Gastroesophageal sphincter (tissue), 4 donors: ENCODE measurements around the gene SNX9. TPM values are rescaled to one million over a fixed set of nuclear protein-coding genes. Genes with fewer than 3 reads are reported as not detected.

ENCODE experiments used
- ATAC-seq: fragments of 150-250 bp; one replicate; pipeline ENCODE4 v1.9.1; 2016; ENCODE audit warnings: mild to moderate bottlenecking, moderate library complexity
- H3K27ac ChIP-seq, 4 donors: fragments of 200-600 bp; sonication (generic) in 3 of 4; 1 replicate in 3 of 4; 2 replicates in 1 of 4; pipeline ENCODE4 v1.5.1; 2016 to 2019
- H3K27me3 ChIP-seq: fragments of 200-600 bp; sonication (generic); one replicate; pipeline ENCODE4 v1.5.1; 2019
- H3K36me3 ChIP-seq, 2 donors: fragments of 200-600 bp; sonication (generic); one replicate each; pipeline ENCODE4 v1.5.1; 2019; ENCODE audit warnings: control low read depth in 1 of 2
- H3K4me1 ChIP-seq, 3 donors: fragments of 200-600 bp; sonication (generic); 1 replicate in 2 of 3; 2 replicates in 1 of 3; pipeline ENCODE4 v1.5.1; 2016 to 2019; ENCODE audit warnings: control low read depth in 2 of 3
- H3K4me3 ChIP-seq, 2 donors: fragments of 200-600 bp; sonication (generic); one replicate each; pipeline ENCODE4 v1.5.1; 2019; ENCODE audit warnings: mild to moderate bottlenecking in 1 of 2, moderate library complexity in 1 of 2
- H3K9me3 ChIP-seq, 3 donors: fragments of 200-600 bp; sonication (generic); one replicate each; pipeline ENCODE4 v1.5.1; 2017 to 2019; ENCODE audit warnings: control low read depth in 2 of 3
- EP300 ChIP-seq: sonication (generic); formaldehyde crosslinking; IDR thresholded peaks from one replicate; pipeline ENCODE4 v1.6.1; 2017; ENCODE audit warnings: antibody characterized with exemption, mild to moderate bottlenecking
- POLR2A ChIP-seq, 2 donors: fragments of 450-650 bp; IDR thresholded peaks; one replicate each; pipeline ENCODE4 v1.6.1; 2017; ENCODE audit warnings: antibody characterized with exemption in 2 of 2, mild to moderate bottlenecking in 2 of 2, moderate library complexity in 1 of 2
- POLR2AphosphoS5 ChIP-seq: sonication (generic); formaldehyde crosslinking; IDR thresholded peaks from one replicate; pipeline ENCODE4 v1.6.1; 2017; ENCODE audit warnings: antibody characterized with exemption
- WGBS, 2 donors: methylation state at CpG; one replicate each; pipeline ENCODE4 v1.1.5; 2018; ENCODE audit warnings: low coverage in 1 of 2; 5-methylcytosine and 5-hydroxymethylcytosine counted together
- total RNA-seq, 4 donors: library from RNA; depleted of rRNA; stranded (reverse); fragments of >200 nt; gene quantifications; one replicate each; pipeline ENCODE4 v1.1.0, GENCODE V29; 2016
- TF ChIP-seq, protein P1 (sequence below), 4 experiments: fragments of 200-600 bp in 2 of 4; fragments of 450-650 bp in 2 of 4; sonication (generic) in 1 of 4; IDR thresholded peaks; one replicate each; pipeline ENCODE4 v1.5.1; 2017 to 2019; ENCODE audit warnings: antibody characterized with exemption in 4 of 4, mild to moderate bottlenecking in 2 of 4, moderate library complexity in 2 of 4

SNX9 gene
- total RNA-seq, 4 donors from 2014 or later, result 68.3 to 101 (median 85.0) TPM

DNA sequence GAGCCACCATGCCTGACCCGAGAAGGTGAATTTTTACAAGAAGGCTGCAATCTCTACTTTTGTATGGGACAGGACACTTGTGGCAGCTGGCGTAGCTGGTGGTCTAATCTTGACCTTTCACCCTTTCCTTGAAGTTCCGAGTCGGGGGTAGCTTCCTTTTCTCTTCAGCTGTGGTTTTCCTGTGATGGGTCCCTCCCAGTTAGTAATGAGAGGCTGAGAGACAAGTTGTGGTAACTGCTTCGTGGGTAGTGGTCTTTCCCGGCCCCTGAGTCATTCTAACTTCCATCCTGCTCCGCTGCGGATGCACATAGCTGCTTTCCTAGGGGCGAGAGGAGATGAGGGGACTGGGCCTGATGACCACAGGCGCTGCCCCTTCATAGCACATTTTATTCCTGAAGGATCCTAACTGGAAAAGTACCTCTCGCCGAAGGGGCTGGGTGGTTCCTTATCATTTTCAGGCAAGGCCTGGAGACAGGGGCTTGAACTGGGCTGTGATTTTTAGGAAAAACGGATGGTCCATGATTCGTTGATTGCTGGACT lies 161.7 kb downstream of the SNX9 start:
- Histone ChIP-seq H3K4me1 (peaks cover 0 to 76% (median 13%) of the 10 kb centered on the region in 3 donors), H3K4me3 (no peak overlapping the region), H3K36me3 (no peaks in the 10 kb centered on the region), H3K9me3 (no peaks in the 10 kb centered on the region), H3K27me3 (no peaks in the 10 kb centered on the region), H3K27ac (peak overlapping the region in 3 of 4 donors; percentile 74 to 92 (median 88))
- ATAC-seq, result no peak
- TF ChIP-seq POLR2A (IDR thresholded peaks at IDR 0.05), result no peak
- WGBS, 2 donors, result 70 to 74% methylated on average over 2 to 8 of the region's 14 CpGs

DNA sequence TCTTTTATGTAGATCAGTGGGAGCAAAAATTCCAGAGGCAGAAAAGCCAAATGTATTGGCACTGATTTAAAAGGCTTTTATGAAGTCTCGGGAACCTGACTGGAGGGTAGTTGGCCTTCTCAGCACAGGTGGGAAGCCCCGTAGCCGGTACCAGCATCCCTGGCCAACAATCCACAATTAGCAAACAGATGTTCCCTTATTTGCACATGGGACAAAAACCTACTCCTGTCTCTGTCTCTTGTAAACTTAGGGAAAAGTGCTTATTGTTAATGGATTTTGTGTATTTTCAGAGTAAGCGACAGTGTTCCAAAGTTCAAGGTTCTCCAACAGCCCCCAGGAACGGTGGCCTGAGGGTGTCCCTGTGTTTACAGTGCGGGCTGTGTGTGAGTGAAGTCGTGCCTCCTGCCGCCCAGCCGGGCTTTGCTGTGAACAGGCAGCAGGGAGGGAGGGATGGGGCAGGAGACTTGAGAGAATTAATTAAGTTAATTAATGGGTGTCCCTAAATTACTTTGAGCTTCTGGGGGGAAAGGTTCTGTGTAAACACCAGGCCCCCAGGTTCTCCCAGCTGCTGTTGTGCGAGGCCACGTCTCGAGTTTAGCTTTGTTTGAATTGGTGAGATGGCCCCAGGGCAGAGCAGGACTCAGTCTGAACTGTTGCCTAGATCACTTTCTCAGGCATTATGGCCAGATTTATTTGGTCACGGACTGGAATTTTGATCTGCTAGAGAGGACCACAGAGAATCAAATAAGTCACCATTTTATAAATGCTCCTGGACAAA lies 162.5 kb downstream of the SNX9 start:
- no peak overlapping the region for H3K4me3 ChIP-seq
- TF ChIP-seq EP300, result no peak
- TF ChIP-seq, protein P1, sequence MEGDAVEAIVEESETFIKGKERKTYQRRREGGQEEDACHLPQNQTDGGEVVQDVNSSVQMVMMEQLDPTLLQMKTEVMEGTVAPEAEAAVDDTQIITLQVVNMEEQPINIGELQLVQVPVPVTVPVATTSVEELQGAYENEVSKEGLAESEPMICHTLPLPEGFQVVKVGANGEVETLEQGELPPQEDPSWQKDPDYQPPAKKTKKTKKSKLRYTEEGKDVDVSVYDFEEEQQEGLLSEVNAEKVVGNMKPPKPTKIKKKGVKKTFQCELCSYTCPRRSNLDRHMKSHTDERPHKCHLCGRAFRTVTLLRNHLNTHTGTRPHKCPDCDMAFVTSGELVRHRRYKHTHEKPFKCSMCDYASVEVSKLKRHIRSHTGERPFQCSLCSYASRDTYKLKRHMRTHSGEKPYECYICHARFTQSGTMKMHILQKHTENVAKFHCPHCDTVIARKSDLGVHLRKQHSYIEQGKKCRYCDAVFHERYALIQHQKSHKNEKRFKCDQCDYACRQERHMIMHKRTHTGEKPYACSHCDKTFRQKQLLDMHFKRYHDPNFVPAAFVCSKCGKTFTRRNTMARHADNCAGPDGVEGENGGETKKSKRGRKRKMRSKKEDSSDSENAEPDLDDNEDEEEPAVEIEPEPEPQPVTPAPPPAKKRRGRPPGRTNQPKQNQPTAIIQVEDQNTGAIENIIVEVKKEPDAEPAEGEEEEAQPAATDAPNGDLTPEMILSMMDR (IDR thresholded peaks at IDR 0.05), result no peak
- no peak for TF ChIP-seq POLR2AphosphoS5
- TF ChIP-seq POLR2A (IDR thresholded peaks at IDR 0.05), result no peak
- H3K4me1 ChIP-seq, result peaks cover 0 to 83% (median 21%) of the 10 kb centered on the region in 3 donors
- H3K9me3 ChIP-seq, result no peaks in the 10 kb centered on the region
- 29 to 33% methylated on average over 6 to 11 of the region's 13 CpGs for WGBS, 2 donors
- H3K27ac ChIP-seq, result peak overlapping the region in 3 of 4 donors; percentile 74 to 92 (median 88)
- no peaks in the 10 kb centered on the region for H3K27me3 ChIP-seq
- no peaks in the 10 kb centered on the region for H3K36me3 ChIP-seq
- ATAC-seq, result no peak

GRCh38 chr6:157987788-157988699 lies 165.0 kb downstream of the SNX9 start:
- no peak for TF ChIP-seq POLR2A (IDR thresholded peaks at IDR 0.05)
- no peak for ATAC-seq
- no peak overlapping the region for H3K4me3 ChIP-seq
- H3K4me1 ChIP-seq, result peaks cover 0 to 78% (median 21%) of the 10 kb centered on the region in 3 donors
- H3K27me3 ChIP-seq, result no peaks in the 10 kb centered on the region
- WGBS, 2 donors, result 86 to 90% methylated on average over 4 to 14 of the region's 20 CpGs
- no peaks in the 10 kb centered on the region for H3K9me3 ChIP-seq
- H3K27ac ChIP-seq, result peak overlapping the region in 3 of 4 donors; percentile 38 to 82 (median 72)
- H3K36me3 ChIP-seq, result no peaks in the 10 kb centered on the region

DNA sequence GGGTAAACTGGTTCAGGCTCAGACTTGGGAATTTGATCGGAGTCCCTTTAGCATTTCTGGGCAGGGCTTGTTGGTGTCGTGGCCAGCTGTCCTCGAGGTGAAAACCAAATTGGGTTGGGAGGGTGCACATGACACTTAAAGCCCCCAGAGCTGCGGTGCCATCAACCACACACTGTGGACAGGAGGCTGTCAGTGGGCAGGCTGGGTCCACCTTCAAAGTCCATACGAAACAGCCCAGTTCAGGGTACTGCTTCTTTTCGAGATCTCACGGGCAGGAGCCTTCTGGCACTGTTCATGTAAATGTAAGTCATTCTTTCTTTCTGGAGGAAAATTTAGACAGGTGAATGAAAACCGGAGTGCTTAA lies 165.6 kb downstream of the SNX9 start:
- TF ChIP-seq POLR2AphosphoS5, result no peak
- TF ChIP-seq POLR2A (IDR thresholded peaks at IDR 0.05), result no peak
- TF ChIP-seq, protein P1 (IDR thresholded peaks at IDR 0.05), result no peak
- TF ChIP-seq EP300, result no peak
- Histone ChIP-seq H3K9me3 (no peaks in the 10 kb centered on the region), H3K36me3 (no peaks in the 10 kb centered on the region), H3K27ac (peak overlapping the region in 3 of 4 donors; percentile 38 to 82 (median 72)), H3K4me3 (no peak overlapping the region), H3K4me1 (peaks cover 0 to 78% (median 24%) of the 10 kb centered on the region in 3 donors), H3K27me3 (no peaks in the 10 kb centered on the region)
- no peak for ATAC-seq
- WGBS, 2 donors, result 62 to 80% methylated on average over 5 of the region's 8 CpGs

DNA sequence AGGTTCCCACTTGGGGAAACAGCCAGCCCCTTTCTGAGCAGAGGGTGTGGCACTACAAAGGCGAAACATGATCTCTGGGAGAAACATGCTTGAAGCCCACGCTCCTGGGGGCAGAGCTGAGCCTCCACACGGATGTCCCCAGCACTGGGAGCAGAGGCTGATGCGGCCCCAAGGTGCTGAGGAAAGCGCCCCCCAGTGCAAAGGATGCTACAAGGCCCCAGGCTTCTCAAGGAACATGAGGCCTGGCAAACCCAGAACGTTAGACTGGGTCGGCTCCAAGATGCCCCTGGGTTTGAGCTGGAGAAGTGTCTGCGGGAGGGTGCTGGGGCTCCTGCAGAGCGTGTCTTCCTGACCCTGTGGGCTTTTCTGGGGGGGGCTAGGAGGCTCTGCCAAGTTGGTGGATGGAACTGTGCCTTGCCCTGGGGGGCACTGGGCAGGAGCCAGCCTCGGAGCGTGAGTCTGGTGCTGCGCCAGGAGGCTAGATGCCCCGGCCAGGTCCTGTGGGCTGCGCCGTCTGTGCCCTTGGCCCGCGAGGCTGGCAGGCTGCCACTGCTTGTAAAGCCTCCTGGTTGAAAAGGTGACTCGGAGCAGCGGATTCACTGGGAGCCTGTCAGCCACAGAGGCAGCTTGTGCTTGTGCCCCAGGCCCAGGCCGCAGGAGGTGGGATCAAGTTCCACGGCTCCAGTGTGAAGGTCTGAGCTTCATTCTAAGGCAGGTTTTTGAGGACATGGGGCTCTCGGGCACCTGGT lies 166.7 kb downstream of the SNX9 start:
- WGBS, 2 donors, result 28 to 41% methylated on average over 3 of the region's 22 CpGs
- Histone ChIP-seq H3K9me3 (no peaks in the 10 kb centered on the region), H3K27ac (peak overlapping the region in 3 of 4 donors; percentile 72 to 82 (median 81)), H3K4me3 (no peak overlapping the region), H3K4me1 (peaks cover 0 to 78% (median 26%) of the 10 kb centered on the region in 3 donors), H3K27me3 (no peaks in the 10 kb centered on the region), H3K36me3 (no peaks in the 10 kb centered on the region)
- TF ChIP-seq, protein P1 (IDR thresholded peaks at IDR 0.05), result no peak
- TF ChIP-seq POLR2A (IDR thresholded peaks at IDR 0.05), result no peak
- TF ChIP-seq POLR2AphosphoS5, result no peak
- no peak for TF ChIP-seq EP300
- peak; percentile 68 for ATAC-seq
